Measurements from ENCODE around the gene PPFIA3. TPM values are rescaled to one million over a fixed set of nuclear protein-coding genes. Genes with fewer than 3 reads are reported as not detected.

Gene PPFIA3
- total RNA-seq (2022; extraction: Qiagen RNA extraction) = 5.9 to 8.9 TPM (median 8.8 TPM) in 5 replicates

GRCh38 chr19:49119411-49120324 is at the start of gene PPFIA3:
Gene PPFIA3 (plus strand): TSS chr19:49119544. CDS start chr19:49127874, 8,330 bp downstream.

DNA sequence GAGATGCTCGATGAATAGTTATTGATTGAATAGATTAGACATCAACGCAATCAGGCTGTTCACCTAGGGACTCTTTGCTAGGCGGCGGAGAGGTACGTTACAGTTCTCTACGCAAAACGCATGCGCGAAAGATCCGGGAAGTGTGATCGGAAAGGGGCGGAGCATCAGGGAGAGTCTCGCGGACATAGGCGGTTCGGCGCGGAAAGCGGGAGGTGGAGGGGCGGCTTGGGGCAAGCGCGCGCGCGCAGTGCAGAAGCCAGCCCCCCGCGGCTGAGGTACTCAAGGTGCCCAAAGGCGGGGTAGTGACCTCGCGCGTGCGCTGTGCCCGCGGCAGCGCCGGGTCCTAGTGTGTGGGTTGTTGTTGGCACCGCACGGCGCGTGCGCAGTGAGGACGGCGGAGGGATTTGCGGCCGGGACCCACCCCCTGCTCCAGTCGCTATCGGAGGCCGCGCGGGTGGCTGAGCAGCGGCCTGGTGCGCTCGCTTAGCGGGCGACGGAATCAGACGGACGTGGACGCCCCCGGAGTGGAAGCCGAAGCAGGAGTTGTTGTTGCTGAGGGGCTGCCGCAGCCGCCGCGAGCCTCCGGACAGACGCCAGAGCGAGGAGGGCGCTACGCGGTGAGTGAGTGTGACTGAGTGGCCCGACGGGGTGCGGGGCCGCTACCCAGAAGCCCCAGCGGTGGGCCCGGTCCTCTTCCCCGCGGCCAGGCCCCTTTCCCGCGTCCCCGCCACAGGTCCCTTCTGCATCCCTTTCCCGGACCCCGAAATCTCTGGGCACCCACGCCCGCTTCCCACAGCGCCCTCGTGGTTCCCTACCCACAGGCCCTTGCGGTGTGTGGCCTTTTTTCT is 34.1 kb upstream of the PPFIA3 start, which contains the start of gene SNRNP70:
Gene SNRNP70 (plus strand): TSS at position 432 of the 848 bp plus-strand sequence. CDS start 964 bp downstream, outside the sequence.

GRCh38 chr19:49113762-49114629 is 5.3 kb upstream of the PPFIA3 start, which contains the start of gene LIN7B:
Gene LIN7B (plus strand): TSS chr19:49114370. CDS start chr19:49114405, 35 bp downstream.

GRCh38 chr19:49118565-49119410 is 556 bp upstream of the PPFIA3 start, which contains the start of gene C19orf73:
Gene C19orf73 (minus strand): TSS chr19:49119143. CDS start chr19:49119022, 121 bp downstream.

GRCh38 chr19:49155005-49155819 is 35.9 kb downstream of the PPFIA3 start, which contains the start of gene HRC:
Gene HRC (minus strand): TSS chr19:49155396. CDS start chr19:49155237, 159 bp downstream.

DNA sequence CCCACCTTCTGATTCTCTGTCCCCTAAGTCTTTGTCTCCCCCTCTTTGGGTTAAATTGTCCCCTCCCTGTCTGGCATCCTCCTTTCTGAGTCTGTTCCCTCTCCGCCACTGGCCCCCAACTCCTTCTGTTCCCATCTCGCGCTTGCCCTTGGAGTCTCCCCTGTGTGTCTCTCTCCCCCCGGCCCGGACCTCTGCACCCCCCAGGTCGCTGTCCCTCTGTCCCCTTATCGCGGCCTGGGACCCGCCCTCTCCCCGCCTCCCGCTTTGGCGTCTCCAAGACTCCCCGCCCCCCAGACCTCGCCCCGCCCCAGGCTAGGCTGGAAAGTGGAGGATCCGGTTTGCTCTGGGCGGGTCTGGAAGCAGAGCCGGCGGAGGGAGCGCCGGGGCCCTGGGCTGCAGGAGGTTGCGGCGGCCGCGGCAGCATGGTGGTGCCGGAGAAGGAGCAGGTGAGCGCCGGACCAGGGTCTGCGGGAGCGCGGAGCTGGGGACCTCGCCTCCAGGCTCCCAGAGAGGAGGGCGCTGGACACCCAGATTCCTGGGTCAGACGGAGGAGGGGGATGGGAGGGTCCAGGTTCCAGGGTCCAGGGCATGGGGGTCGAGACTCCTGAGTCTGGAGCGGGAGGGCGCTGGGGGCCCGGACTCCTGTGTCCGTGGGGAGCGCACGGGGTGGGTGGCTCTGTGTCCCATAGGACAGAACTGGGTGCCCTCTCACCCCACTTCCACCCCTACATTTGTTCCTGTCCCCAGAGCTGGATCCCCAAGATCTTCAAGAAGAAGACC is 38.3 kb downstream of the PPFIA3 start, which contains the start of gene TRPM4:
Gene TRPM4 (plus strand): TSS at position 348 of the 780 bp plus-strand sequence. CDS start 75 bp downstream, at position 423.

Other genes starting within 250 kb of the PPFIA3 start
- gene PPP1R15A, start 247.1 kb upstream of the PPFIA3 start, total RNA-seq (2022; extraction: Qiagen RNA extraction) = 82.7 to 145 TPM (median 110 TPM) in 5 replicates
- not detected in 5 replicates for gene TULP2, start 220.8 kb upstream of the PPFIA3 start, total RNA-seq (2022; extraction: Qiagen RNA extraction)
- 199 to 226 TPM (median 220 TPM) in 5 replicates for gene NUCB1, start 219.2 kb upstream of the PPFIA3 start, total RNA-seq (2022; extraction: Qiagen RNA extraction)
- 1.3 to 1.7 TPM (median 1.5 TPM) in 5 replicates for gene DHDH, start 185.8 kb upstream of the PPFIA3 start, total RNA-seq (2022; extraction: Qiagen RNA extraction)
- 293 to 394 TPM (median 360 TPM) in 5 replicates for gene BAX, start 164.7 kb upstream of the PPFIA3 start, total RNA-seq (2022; extraction: Qiagen RNA extraction)
- gene FTL, start 154.2 kb upstream of the PPFIA3 start, total RNA-seq (2022; extraction: Qiagen RNA extraction) = 17,379 to 25,407 TPM (median 19,575 TPM) in 5 replicates
- 19.0 to 21.9 TPM (median 19.6 TPM) in 5 replicates for gene GYS1, start 126.2 kb upstream of the PPFIA3 start, total RNA-seq (2022; extraction: Qiagen RNA extraction)
- 223 to 246 TPM (median 237 TPM) in 5 replicates for gene RUVBL2, start 125.7 kb upstream of the PPFIA3 start, total RNA-seq (2022; extraction: Qiagen RNA extraction)
- gene LHB, start 102.5 kb upstream of the PPFIA3 start, total RNA-seq (2022; extraction: Qiagen RNA extraction) = not detected in 5 replicates
- gene CGB3, start 95.2 kb upstream of the PPFIA3 start, total RNA-seq (2022; extraction: Qiagen RNA extraction) = 0.20 to 0.42 TPM in 2 of 5 replicates, not detected in the others
- 0.33 to 0.71 TPM (median 0.35 TPM) in 4 of 5 replicates, not detected in the other for gene CGB2, start 87.7 kb upstream of the PPFIA3 start, total RNA-seq (2022; extraction: Qiagen RNA extraction)
- 0.13 to 1.3 TPM (median 0.20 TPM) in 3 of 5 replicates, not detected in the others for gene CGB1, start 82.6 kb upstream of the PPFIA3 start, total RNA-seq (2022; extraction: Qiagen RNA extraction)
- gene CGB5, start 75.7 kb upstream of the PPFIA3 start, total RNA-seq (2022; extraction: Qiagen RNA extraction) = 0.60 to 1.9 TPM (median 0.88 TPM) in 5 replicates
- 2.9 to 5.0 TPM (median 4.8 TPM) in 5 replicates for gene CGB8, start 70.4 kb upstream of the PPFIA3 start, total RNA-seq (2022; extraction: Qiagen RNA extraction)
- gene CGB7, start 61.8 kb upstream of the PPFIA3 start, total RNA-seq (2022; extraction: Qiagen RNA extraction) = 0.40 to 0.86 TPM (median 0.59 TPM) in 5 replicates
- 0.46 to 0.58 TPM (median 0.51 TPM) in 5 replicates for gene NTF4, start 54.7 kb upstream of the PPFIA3 start, total RNA-seq (2022; extraction: Qiagen RNA extraction)
- 0.02 TPM in 1 of 5 replicates, not detected in the others for gene KCNA7, start 46.8 kb upstream of the PPFIA3 start, total RNA-seq (2022; extraction: Qiagen RNA extraction)
- 298 to 347 TPM (median 346 TPM) in 5 replicates for gene SNRNP70, start 34.1 kb upstream of the PPFIA3 start, total RNA-seq (2022; extraction: Qiagen RNA extraction)
- 3.8 to 8.2 TPM (median 6.6 TPM) in 5 replicates for gene LIN7B, start 5.2 kb upstream of the PPFIA3 start, total RNA-seq (2022; extraction: Qiagen RNA extraction)
- 1.1 to 2.3 TPM (median 1.9 TPM) in 5 replicates for gene C19orf73, start 401 bp upstream of the PPFIA3 start, total RNA-seq (2022; extraction: Qiagen RNA extraction)
- gene HRC, start 35.9 kb downstream of the PPFIA3 start, total RNA-seq (2022; extraction: Qiagen RNA extraction) = not detected in 5 replicates
- gene TRPM4, start 38.2 kb downstream of the PPFIA3 start, total RNA-seq (2022; extraction: Qiagen RNA extraction) = 7.1 to 11.5 TPM (median 9.4 TPM) in 5 replicates
- gene SLC6A16, start 205.6 kb downstream of the PPFIA3 start, total RNA-seq (2022; extraction: Qiagen RNA extraction) = 0.55 to 1.2 TPM (median 1.1 TPM) in 5 replicates
- not detected in 5 replicates for gene CD37, start 215.9 kb downstream of the PPFIA3 start, total RNA-seq (2022; extraction: Qiagen RNA extraction)
- gene TEAD2, start 242.9 kb downstream of the PPFIA3 start, total RNA-seq (2022; extraction: Qiagen RNA extraction) = 14.2 to 21.0 TPM (median 17.9 TPM) in 5 replicates
- gene DKKL1, start 244.3 kb downstream of the PPFIA3 start, total RNA-seq (2022; extraction: Qiagen RNA extraction) = 0.39 to 0.74 TPM (median 0.47 TPM) in 5 replicates